Uterus (tissue), 4 donors: ENCODE measurements around the gene NXPH4. TPM values are rescaled to one million over a fixed set of nuclear protein-coding genes. Genes with fewer than 3 reads are reported as not detected.

Source experiments
- microRNA counts, 2 donors: library from miRNA; unstranded; fragments of <30 nt; microRNA quantifications; one replicate each; lab custom pipeline; 2016 to 2017
- microRNA-seq: library from miRNA; unstranded; fragments of <30 nt; microRNA quantifications from one replicate; pipeline ENCODE4, GENCODE V29; 2016; ENCODE audit warnings: borderline microRNAs expressed, borderline replicate concordance
- small RNA-seq: library from RNA; depleted of rRNA; stranded (forward); fragments of <200 nt; gene quantifications from one replicate; pipeline ENCODE3, GENCODE V24; 2016
- total RNA-seq, 4 donors: library from RNA; depleted of rRNA in 3 of 4; stranded (reverse); fragments of >200 nt in 3 of 4; gene quantifications; one replicate each; pipeline versions ENCODE4 v1.1.0 to v1.2.4, GENCODE V29; 2014 to 2023
- donor health status: DM: yes; HTN: yes; CAD: no.

The NXPH4 gene
- total RNA-seq, 4 donors from 2014 or later: 6.3 TPM; not detected in 3

MicroRNAs encoded within 50 kb of the gene (microRNA counts, 767-probe panel; counts per million panel counts)
- microRNA hsa-miR-1228-3p (lab: Ali Mortazavi, UCI): 0 counts per million in 2 donors

Small RNA genes lying within 50 kb of the gene (microRNA-seq; reads per million reads assigned to microRNA genes)
- gene MIR1228: not detected

Small RNA genes lying within 50 kb of the gene (small RNA-seq; reads per million reads assigned to genes)
- not detected for gene MIR1228

Other genes with a start within 250 kb of the NXPH4 start
- 10 to 100 TPM in 2 of 4 donors, 1 to 10 TPM in 2; 7.6 to 13.0 (median 10.9) TPM for gene ZBTB39, start 210.2 kb upstream of the NXPH4 start, total RNA-seq
- gene TAC3, start 200.3 kb upstream of the NXPH4 start, total RNA-seq: not detected
- 1 to 10 TPM in 1 of 4 donors, under 1 TPM in 1, not detected in 2; 0.59 to 1.3 TPM for gene MYO1A, start 166.7 kb upstream of the NXPH4 start, total RNA-seq
- 10 to 100 TPM in 2 of 4 donors, 1 to 10 TPM in 2; 1.5 to 18.0 (median 9.9) TPM for gene NEMP1, start 138.0 kb upstream of the NXPH4 start, total RNA-seq
- 10 to 100 TPM in 3 of 4 donors, 1 to 10 TPM in 1; 9.1 to 85.8 (median 33.9) TPM for gene NAB2, start 127.7 kb upstream of the NXPH4 start, total RNA-seq
- 100 to 1,000 TPM in 2 of 4 donors, 10 to 100 TPM in 2; 62.5 to 242 (median 94.3) TPM for gene STAT6, start 105.4 kb upstream of the NXPH4 start, total RNA-seq
- 100 to 1,000 TPM; 164 to 507 (median 318) TPM for gene LRP1, start 88.3 kb upstream of the NXPH4 start, total RNA-seq
- gene LRP1-AS, start 69.2 kb upstream of the NXPH4 start, total RNA-seq: not detected
- 100 to 1,000 TPM in 1 of 4 donors, 10 to 100 TPM in 3; 12.4 to 128 (median 35.3) TPM for gene SHMT2, start 12.9 kb downstream of the NXPH4 start, total RNA-seq
- 1 to 10 TPM in 2 of 4 donors, not detected in 2; 1.0 to 2.8 TPM for gene STAC3, start 34.4 kb downstream of the NXPH4 start, total RNA-seq
- 10 to 100 TPM in 3 of 4 donors, 1 to 10 TPM in 1; 9.4 to 89.0 (median 34.2) TPM for gene R3HDM2, start 214.2 kb downstream of the NXPH4 start, total RNA-seq
- gene INHBC, start 218.0 kb downstream of the NXPH4 start, total RNA-seq: not detected
- gene INHBE, start 238.5 kb downstream of the NXPH4 start, total RNA-seq: not detected
- 1 to 10 TPM in 2 of 4 donors, not detected in 2; 6.1 to 6.6 TPM for gene GLI1, start 243.0 kb downstream of the NXPH4 start, total RNA-seq